GM18867 (cell line): ENCODE measurements around the gene VSTM2L.

Experiments used
- ATAC-seq: cut with Tn5 transposase; IDR thresholded peaks from one replicate; pipeline ENCODE4 v1.9.1; 2021; ENCODE audit warnings: mild to moderate bottlenecking, moderate library complexity; ENCODE audit not compliant: unreplicated experiment

Gene VSTM2L

GRCh38 chr20:37899105-37900045 lies 3.6 kb upstream of the VSTM2L start:
- ATAC-seq = no peak

GRCh38 chr20:37901240-37901639 lies 1.7 kb upstream of the VSTM2L start:
- ATAC-seq = no peak

- no peak for ATAC-seq
These were observed 1.0 kb upstream of the VSTM2L start for GRCh38 chr20:37901654-37902503.

- ATAC-seq = no peak
These were observed 535 bp downstream of the VSTM2L start for GRCh38 chr20:37903317-37904007.

- ATAC-seq = no peak
These were observed 1.2 kb downstream of the VSTM2L start for GRCh38 chr20:37904008-37904642.

- ATAC-seq = no peak
These were observed 2.0 kb downstream of the VSTM2L start for GRCh38 chr20:37904845-37905373.

- no peak for ATAC-seq
These were observed 3.0 kb downstream of the VSTM2L start for GRCh38 chr20:37905671-37906613.

GRCh38 chr20:37907330-37907676 lies 4.4 kb downstream of the VSTM2L start:
- ATAC-seq = no peak

- no peak for ATAC-seq
These were observed 4.9 kb downstream of the VSTM2L start for GRCh38 chr20:37907677-37908401.

- no peak for ATAC-seq
These were observed 8.3 kb downstream of the VSTM2L start for GRCh38 chr20:37911261-37911660.

GRCh38 chr20:37911838-37912281 lies 8.9 kb downstream of the VSTM2L start:
- ATAC-seq = no peak

GRCh38 chr20:37912874-37913273 lies 9.9 kb downstream of the VSTM2L start:
- no peak for ATAC-seq

- no peak for ATAC-seq
These were observed 10.8 kb downstream of the VSTM2L start for GRCh38 chr20:37913567-37914366.

GRCh38 chr20:37914367-37914671 lies 11.4 kb downstream of the VSTM2L start:
- no peak for ATAC-seq

- ATAC-seq = no peak
These were observed 11.9 kb downstream of the VSTM2L start for GRCh38 chr20:37914672-37915433.

GRCh38 chr20:37915434-37915787 lies 12.5 kb downstream of the VSTM2L start:
- ATAC-seq = no peak

- no peak for ATAC-seq
These were observed 13.1 kb downstream of the VSTM2L start for GRCh38 chr20:37915800-37916570.
